SK-N-DZ (cell line): Measurements from ENCODE around the gene CNOT10.
"Not testable (repeated sequence)": the region's sequence is repeated elsewhere in the genome, so short reads cannot be mapped to it uniquely, and the experiment has no call there.

ENCODE experiments used
- DNase-seq: peaks from one replicate; pipeline ENCODE4 v3.0.0-alpha.2; 2015; ENCODE audit warnings: low spot score

CNOT10 gene

DNA sequence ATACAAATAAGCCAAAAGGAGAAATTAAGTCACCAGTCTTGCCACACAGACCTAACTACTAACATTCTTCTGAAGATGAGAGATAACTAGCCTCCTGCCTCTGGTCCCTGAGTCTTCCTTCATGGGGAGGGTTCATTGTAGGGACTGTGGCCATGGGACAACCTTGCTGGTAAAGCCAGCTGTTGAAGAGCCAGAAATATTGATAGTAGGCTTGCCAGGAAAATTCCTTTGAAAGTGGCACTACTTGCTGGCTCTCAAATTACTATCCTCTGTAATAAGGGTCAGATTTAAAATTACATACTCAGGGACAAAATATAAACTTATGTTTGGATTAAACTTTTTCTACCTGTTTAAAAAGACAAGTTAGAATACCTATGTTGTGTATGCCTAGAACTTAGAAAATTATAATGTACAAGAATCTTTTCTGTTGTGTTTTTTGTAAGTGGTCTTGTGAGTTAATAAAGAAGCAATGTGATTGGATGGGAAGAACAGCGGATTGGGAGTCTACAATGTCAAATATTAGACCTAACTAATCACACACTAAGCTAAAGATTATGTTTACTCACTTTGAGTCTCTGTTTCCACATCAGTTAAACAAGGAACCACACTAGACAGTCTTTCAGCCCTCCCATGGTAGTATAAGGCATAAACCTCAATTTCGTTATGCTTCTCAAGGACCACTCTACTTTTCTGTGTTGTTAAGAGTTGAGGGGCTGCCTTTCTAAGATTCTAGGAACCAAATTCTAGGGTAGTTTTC lies 72.8 kb downstream of the CNOT10 start:
- DNase-seq, result no peak

DNA sequence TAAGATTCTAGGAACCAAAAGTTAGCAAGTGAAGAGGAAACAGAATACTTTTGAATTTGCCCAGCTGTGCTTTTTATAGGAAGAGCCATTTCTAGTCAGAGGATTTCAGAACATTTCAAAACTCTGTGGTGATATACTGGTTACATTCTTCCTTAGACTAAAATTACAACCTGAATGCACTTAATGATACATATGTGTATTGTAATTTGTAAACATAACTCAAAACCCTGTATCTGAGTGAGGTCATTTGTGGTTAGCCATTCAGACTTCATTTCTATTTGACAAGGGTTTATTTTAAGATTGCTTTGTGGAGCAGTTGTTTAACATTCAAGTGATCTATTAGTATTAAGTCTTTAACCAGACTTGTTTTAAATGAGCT lies 73.4 kb downstream of the CNOT10 start:
- no peak for DNase-seq

DNA sequence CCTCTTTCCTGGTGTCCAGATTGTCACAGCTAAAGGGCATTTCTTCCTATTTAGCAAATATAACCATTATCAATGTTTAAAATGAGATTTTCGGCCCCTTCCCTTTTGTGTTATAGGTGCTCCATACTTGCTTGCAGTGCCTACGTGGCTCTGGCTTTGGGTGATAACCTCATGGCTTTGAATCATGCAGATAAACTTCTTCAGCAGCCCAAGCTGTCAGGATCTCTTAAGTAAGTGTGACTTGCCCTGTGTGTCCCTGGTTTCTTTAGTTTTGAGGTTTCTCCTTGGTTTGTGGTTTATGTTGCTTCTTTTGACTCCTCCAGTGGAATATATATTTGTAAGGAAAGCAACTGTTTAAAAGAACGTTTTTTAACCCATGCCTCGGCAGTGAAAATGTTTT lies 74.4 kb downstream of the CNOT10 start:
- no peak for DNase-seq

DNA sequence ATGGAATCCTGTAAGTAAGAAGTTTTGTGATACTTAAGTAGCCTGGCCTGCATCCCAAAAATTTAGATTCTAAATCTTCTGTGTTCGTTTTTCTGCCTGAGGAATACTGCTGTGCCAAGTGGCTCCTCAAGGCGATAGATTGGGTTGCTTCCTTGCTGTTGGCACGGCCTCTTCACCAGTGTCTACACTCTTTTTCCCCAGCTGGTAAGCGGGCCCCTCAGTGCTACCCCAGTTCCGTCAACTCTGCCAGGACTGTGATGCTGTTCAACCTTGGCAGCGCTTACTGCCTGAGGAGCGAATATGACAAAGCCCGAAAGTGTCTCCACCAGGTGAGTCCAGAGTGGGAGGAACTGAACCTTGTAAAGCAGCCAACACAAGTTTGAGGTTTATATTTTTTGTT lies 79.5 kb downstream of the CNOT10 start:
- no peak for DNase-seq

DNA sequence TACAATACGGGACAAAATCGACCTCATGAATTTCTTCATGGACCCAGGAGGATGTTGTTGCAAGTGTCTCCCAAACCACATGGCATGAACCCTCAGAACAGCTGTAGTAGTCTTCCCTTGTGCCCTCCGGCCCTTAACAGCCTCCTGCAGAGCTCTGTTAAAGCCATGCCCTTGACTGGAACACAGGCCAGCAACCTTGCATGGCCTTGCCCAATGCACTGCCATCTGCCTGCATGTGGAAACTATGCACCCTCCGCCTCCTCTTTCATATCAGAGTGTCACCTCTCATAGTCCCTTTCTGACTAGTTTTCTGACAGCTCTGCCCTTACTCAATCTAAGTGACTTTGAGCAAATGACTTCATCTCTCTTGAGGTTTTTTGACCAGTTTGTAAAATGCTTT lies 93.4 kb downstream of the CNOT10 start:
- DNase-seq, result no peak

DNA sequence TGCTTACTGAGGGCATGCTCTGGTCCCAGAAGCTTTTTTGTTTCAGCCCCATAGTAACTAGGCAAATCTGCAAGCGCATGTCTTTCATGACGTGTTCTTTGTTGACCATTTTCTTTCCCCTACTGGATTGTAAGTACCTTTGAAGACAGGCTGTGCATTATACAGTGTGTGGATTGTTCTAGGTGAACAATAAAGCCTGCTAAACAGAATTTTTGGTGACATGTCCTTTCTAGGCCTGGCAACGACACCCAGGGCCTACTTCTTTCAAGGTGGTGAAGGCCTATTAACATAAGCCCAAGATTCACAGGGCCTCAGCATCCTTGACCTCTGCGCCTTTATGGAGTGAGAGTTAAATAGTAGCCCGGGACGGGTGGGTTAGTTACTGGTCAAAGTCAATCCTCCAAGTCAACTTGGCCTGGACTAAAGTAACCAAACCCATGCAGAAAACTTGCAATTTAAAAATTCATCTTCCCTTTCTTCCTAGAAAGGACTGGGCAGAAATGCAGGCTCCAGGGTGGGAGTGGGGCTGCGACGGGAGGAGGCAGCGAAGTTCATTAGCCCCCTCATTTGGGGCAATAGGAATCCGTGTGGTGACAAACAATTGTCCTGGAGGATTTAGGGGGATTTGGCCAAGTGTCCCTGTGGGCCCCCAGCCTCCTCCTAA lies 95.2 kb downstream of the CNOT10 start:
- no peak for DNase-seq

DNA sequence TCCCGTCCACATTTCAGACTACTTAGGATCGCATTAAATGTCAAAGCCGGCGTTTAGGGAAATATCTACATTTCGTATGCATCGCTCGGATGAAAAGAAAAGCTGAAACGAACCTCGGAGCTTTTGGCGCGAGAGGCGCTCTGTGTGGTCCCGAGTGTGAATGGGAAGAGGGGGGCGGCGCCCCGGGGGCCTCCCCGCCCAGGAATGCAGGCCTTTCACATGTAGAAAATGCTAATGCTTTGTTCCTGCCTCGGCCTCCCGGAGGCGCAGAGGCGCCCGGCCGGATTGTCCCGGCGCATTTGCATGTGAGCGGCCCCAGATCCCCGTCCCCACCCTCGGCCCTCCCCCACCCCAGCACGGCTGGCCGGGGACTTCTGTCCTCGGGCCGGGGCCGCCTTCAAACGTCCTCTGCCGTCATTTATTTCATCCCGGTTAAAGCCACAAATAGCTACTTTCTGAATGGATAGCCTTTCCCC lies 95.8 kb downstream of the CNOT10 start:
- DNase-seq, result peak; percentile 77

DNA sequence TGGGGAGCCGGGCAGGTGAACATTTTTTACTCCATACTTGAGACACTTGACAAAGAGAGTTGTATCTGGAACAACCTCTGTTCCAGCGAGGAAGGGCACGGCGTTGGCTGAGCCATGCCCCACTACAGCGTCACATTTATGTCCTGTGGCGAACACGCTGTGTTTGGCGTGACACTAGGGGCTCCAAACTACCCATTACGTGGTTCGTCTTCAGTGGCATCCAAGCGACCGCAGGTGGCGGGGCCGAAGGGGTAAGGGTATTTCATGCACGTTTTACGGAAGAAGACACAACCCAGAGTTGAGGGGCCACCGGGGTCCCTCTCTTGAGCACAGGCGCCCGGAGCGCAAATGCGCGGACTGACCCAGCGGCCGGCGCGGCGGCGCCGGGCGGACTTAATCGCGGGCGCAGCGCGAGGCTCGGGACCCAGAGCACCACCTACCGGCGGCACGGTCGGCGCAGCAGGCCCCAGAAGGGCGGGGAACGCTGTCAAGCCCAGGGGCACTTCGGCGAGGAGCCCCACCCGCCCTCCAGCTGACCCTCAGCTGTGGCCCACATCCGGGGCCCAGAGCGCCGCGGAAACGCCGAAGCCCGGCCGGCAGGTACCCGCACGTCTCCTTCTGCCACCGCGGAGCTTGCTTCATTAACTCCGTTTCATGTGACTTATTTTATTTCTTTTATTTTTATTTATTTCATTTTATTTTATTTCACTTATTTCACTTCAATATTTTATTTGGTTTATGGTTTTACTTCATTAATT lies 96.4 kb downstream of the CNOT10 start:
- peak; percentile 91 for DNase-seq

DNA sequence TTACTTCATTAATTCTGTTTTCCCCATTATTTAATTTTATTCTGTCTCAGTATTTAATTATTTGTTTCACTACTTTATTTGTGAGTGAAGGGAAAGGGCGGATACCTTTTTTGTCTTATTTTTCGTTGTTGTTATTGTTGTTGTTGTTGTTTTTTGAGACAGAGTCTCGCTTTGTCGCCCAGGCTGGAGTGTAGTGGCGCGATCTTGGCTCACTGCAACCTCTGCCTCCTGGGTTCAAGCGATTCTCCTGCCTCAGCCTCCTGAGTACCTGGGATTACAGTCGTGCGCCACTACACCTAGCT lies 96.9 kb downstream of the CNOT10 start:
- DNase-seq, result not testable (repeated sequence)

DNA sequence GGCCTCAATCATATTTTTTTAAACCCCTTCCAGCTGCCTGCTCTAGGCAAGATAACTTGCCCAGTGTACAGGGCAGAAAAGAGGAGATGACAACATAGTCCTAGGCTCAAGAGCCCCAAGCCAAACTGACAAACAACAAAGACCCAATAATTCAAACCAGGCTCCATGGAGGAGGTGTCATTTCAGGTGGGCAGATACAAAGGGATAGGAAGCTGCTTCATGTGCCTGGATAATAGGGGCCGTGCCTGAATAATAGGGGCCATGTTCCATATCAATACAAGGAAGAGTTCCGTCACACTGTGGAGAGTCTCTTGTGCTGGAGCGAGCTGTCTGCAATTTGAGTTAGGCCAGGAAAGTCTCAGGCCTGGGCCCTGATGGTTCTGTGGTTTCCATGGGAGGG lies 97.4 kb downstream of the CNOT10 start:
- DNase-seq, result no peak

DNA sequence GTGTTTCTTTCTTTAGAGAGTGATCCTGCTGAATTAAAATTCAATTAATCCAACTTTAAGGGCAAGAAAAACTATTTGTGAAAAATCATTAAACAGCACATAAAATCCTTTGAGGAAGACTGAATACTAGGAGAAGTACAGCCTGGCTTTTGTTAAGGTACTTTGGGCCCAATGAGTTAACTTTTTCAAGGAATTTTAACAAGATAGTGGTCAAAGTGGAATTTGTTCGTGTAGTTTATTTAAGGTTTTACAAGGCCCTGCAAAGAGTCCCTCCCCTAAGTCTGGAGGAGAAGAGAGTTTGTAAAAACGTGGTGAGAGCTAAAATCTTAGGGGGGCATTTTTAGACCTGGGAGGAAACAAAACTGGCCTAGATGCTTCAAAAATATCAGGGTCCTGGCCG lies 106.8 kb downstream of the CNOT10 start:
- DNase-seq, result no peak

DNA sequence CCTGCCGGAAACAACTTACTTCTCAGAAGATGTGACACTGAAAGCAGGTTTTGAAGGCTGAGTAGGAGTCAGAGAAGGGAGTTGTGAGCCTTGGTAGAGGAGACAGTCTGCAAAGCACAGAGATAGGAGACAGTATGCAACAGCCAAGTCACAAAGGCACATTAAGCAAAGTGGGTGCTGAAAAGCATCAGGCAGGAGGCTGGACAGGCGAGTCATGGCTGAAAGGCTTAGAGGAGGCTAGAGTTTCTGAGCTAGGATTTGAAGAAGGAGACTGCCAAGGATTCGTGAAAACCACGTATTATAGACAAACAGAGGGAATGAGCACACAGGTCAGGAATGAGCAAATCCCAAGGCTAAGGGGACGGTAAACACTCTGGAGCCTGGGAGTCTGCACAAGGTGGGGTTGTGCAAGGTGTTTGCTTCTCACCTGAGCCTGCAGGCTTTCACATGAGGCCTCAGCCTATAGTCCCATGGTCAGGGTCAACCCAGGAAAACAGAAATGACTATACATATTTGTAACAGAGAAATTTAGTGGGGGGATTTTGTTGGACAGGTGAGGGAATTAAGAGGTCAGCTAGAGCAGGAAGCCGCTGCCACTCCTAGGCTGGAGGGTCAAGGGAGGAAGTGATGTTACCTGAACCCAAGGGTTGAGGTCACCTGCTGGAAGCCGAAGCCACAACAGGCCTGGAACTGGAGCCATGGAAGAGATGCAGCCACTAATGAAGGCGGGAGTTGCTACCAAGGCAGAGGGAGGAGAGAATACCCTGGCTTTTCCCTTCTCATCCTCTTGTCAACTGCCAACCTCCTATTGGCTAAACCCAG lies 109.7 kb downstream of the CNOT10 start:
- DNase-seq, result no peak

DNA sequence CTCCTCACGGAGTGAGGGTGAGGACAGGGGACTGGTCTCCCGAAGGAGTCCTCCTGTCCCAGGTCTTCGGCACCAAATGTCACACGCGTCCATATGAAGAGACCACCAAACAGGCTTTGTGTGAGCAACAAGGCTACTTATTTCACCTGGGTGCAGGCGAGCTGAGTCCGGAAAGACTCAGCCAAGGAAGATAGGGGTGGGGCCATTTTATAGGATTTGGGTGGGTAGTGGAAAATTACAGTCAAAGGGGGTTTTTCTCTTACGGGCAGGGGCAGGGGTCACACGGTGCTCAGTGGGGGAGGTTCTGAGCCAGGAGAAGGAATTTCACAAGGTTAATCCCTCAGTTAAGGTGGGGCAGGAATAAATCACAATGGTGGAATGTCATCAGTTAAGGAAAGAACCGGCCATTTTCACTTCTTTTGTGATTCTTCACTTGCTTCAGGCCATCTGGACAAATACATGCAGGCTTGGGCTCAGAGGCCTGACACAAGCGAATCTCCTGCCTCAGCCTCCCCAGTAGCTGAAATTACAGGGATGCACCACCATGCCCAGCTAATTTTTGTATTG lies 111.5 kb downstream of the CNOT10 start:
- DNase-seq, result not testable (repeated sequence)

DNA sequence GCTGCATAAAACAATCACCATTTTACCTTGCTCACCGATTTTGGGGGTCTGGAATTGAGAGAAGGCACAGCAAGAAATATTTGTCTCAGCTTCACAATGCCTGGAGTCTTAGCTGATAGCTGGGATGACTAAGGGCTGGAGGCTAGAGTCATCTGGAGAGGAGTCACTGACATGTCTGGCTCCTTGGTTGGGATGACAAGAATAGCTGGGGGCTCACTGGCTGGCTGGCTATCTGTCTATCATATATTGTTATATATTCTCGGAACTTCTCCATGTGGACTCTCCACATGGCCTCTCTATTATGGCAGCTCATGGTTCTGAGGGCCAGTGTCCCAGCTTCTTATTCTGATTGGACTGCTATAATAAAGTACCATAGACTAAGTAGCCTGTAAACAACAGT lies 112.8 kb downstream of the CNOT10 start:
- DNase-seq, result no peak

DNA sequence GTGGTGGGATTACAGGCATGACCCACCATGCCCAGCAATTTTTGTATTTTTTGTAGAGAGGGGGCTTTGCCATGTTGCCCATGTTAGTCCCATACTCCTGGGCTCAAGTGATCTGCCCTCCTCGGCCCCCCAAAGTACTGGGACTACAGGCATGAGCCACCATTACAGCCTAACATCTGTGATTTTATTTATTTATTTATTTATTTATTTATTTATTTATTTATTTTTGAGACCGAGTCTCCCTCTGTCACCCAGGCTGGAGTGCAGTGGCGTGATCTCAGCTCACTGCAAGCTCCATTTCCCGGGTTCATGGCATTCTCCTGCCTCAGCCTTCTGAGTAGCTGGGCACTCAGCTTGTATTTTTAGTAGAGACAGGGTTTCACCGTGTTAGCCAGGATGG lies 116.5 kb downstream of the CNOT10 start:
- DNase-seq, result not testable (repeated sequence)

DNA sequence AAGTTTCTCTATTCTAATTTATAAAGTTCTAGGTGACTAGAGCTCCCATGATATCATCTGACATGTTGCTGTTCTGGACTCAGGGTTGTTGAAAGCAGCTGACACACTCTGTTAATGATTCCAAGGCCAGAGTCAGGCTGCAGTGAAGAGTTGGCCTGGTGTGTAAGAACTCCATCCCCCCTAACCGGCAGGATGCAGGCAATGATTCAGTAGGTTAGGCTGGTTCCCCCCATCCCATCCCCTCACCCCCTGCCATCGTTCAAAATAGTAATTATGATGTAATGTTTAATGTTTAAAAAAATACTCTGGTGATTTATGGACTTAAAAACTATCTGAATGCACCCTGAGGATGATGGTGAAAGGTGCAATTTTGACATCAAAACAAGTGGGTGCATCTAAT lies 128.2 kb downstream of the CNOT10 start:
- DNase-seq, result peak; percentile 28

DNA sequence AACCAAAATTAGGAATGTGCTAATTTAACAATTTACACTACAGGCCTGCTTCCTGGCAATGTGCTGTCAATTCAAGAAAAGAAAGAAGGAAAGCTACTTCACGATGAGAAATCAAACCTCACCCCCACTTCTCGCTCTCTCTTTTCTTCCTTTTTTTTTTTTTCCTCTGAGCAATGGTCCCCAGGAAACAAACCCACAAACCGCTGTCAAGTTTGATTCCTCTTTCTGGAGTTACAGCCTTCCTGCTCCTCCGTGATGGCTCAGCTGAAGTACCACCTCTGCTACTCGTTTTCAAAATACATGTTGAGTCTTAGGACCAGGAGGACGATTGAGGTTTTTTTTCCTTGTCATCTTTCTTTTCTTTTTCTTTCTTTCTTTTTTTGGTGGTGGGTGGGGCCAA lies 129.4 kb downstream of the CNOT10 start:
- no peak for DNase-seq

DNA sequence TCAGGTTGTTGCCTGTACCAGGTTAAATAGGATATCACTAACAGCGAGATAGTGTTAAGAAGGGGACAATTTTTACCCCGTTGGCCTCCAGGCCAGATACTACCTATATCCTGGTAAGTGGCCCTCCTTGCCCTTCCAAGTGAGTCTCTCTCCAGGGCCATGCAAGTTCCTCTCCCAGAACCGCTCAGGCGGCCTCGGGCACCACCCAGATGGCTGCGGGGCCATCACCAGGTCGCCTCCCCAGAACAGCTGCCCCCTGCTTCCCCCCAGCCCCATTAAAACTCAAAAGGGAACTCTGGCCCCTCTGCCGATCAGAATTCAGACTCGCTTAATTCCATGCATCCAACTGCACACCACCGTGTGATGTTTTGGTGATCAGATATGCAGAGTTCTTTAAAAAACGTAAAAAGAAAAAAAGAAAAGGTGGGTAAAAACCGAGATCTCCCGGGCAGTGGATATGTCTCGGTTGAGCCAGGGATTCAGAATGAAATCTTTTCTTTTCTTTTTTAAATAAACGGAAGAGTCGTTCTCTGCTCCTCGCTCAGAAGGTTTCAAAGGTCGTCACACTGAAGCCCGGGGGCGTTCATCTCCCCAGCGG lies 131.0 kb downstream of the CNOT10 start:
- peak; percentile 33 for DNase-seq

DNA sequence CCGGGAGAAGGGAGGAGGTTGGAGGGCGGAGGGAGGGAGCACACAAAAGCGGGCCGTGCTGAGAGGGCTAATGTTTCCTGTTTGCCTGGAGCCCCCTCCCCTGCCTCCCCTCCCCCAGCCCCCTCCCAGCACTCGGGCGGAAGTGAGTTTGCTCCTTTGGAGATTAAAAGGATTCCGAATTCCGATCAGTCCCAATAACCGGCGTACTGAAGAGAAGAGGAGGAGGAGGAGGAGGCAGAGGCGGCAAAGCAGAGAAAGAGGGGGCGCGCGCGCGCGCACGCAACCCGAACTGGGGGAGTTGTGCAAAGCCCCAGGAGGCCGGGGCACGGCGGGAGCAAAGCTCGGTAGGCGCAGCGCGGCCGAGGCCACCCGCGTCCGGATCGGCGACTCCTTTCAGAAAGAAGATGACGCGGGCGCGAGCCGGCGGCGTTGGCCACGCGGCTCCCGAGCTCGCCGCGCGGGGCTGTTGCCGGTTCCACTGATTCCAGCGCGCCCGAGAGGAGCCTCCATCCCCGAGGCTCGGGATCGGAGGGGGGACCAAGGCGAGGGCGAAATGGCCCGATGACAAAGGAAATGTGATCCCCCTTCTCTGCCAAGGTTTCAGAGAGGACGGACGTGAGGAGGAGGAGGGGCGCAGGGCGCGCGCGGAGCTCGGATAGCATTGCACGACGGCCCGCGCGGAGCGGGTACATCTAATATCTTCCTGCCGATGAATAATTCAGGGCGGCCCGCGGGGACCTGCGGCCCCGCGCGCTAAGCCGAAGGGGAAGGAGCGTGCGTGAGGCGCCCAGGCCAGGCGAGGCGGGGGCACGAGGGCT lies 131.7 kb downstream of the CNOT10 start:
- DNase-seq, result peak; percentile 70

DNA sequence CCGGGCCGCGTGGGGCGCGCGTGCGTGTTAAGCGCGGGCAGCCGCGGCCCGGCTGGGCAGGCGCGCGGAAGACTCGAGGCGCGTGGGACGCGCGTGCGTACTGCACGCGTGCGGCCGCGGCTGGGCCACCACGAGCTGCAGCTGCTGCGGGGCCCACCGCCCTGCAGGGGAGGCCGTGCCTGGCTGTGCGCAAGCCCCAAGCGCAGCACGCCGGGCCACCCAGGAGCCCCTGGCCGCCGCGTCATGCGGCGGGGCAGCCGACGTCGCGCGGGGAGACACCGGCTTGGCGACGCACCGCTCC lies 132.2 kb downstream of the CNOT10 start:
- peak; percentile 51 for DNase-seq
